HepG2 (cell line): ENCODE results near the gene PEAK3. TPM values are rescaled to one million over a fixed set of nuclear protein-coding genes. Genes with fewer than 3 reads are reported as not detected.
A peak's percentile ranks its signal among the peaks of the same experiment; 100 is the strongest.

ENCODE experiments used
- FOSL1 ChIP-seq: sonication (generic); formaldehyde crosslinking; IDR thresholded peaks from 2 replicates; pipeline ENCODE4 v1.9.0; 2021; ENCODE audit warnings: missing genetic modification reagents, borderline replicate concordance
- FOXK1 ChIP-seq: sonication (generic); formaldehyde crosslinking; IDR thresholded peaks from 2 replicates; pipeline ENCODE4 v1.4.0; 2020; ENCODE audit warnings: low read depth, missing genetic modification reagents, borderline replicate concordance
- HNRNPK ChIP-seq: fragments of 200-400 bp; formaldehyde crosslinking; IDR thresholded peaks from 2 replicates; pipeline ENCODE4 v1.6.1; 2018; ENCODE audit warnings: low read length, low read depth, moderate library complexity, mild to moderate bottlenecking; ENCODE audit not compliant: poor library complexity, severe bottlenecking
- HOXD1 ChIP-seq: sonication (generic); formaldehyde crosslinking; IDR thresholded peaks from 2 replicates; pipeline ENCODE4 v1.5.0; 2020; ENCODE audit warnings: missing genetic modification reagents
- IRF2 ChIP-seq: IDR thresholded peaks from 2 replicates; pipeline ENCODE4 v1.6.1; 2018; ENCODE audit warnings: missing genetic modification reagents, missing compliant biosample characterization
- NFKBIZ ChIP-seq: IDR thresholded peaks from 2 replicates; pipeline ENCODE4 v1.6.1; 2018; ENCODE audit warnings: missing genetic modification reagents, missing compliant biosample characterization
- NONO ChIP-seq, 2 experiments: fragments of 450-650 bp in 1 of 2; sonication (generic) in 1 of 2; formaldehyde crosslinking in 1 of 2; IDR thresholded peaks in 1 of 2; conservative IDR thresholded peaks in 1 of 2; 2 replicates each; pipeline versions ENCODE4 v1.6.1 to v1.8.0; 2017 to 2022; ENCODE audit warnings: mild to moderate bottlenecking in 1 of 2, missing genetic modification reagents in 1 of 2, moderate library complexity in 1 of 2
- NPAS2 ChIP-seq: sonication (generic); formaldehyde crosslinking; IDR thresholded peaks from 2 replicates; pipeline ENCODE4 v1.8.0; 2022; ENCODE audit warnings: mild to moderate bottlenecking, missing genetic modification reagents, borderline replicate concordance
- PHF8 ChIP-seq: sonication (generic); formaldehyde crosslinking; IDR thresholded peaks from 2 replicates; pipeline ENCODE4 v1.5.0; 2020; ENCODE audit warnings: missing genetic modification reagents
- PPARG ChIP-seq: conservative IDR thresholded peaks from 2 replicates; pipeline ENCODE4 v1.6.1; 2016; ENCODE audit warnings: missing biosample characterization, missing genetic modification reagents
- SIX1 ChIP-seq: sonication (generic); formaldehyde crosslinking; IDR thresholded peaks from 2 replicates; pipeline ENCODE4 v1.4.0; 2020; ENCODE audit warnings: missing genetic modification reagents, borderline replicate concordance
- ZFP36 ChIP-seq: fragments of 150-350 bp; IDR thresholded peaks from 2 replicates; pipeline ENCODE4 v1.6.1; 2018; ENCODE audit warnings: borderline replicate concordance, low read length, low read depth; ENCODE audit not compliant: partially characterized antibody
- ZFP90 ChIP-seq: sonication (generic); formaldehyde crosslinking; IDR thresholded peaks from 2 replicates; pipeline ENCODE4 v1.8.0; 2022; ENCODE audit warnings: missing genetic modification reagents, mild to moderate bottlenecking, inconsistent platforms, borderline replicate concordance
- ZNF354B ChIP-seq: sonication (generic); formaldehyde crosslinking; IDR thresholded peaks from 2 replicates; pipeline ENCODE4 v1.8.0; 2022; ENCODE audit warnings: mild to moderate bottlenecking, missing genetic modification reagents
- ZNF431 ChIP-seq: sonication (generic); formaldehyde crosslinking; IDR thresholded peaks from 2 replicates; pipeline ENCODE4 v1.9.0; 2022; ENCODE audit warnings: missing genetic modification reagents, low read depth, mild to moderate bottlenecking, borderline replicate concordance
- ZNF550 ChIP-seq: sonication (generic); formaldehyde crosslinking; IDR thresholded peaks from 2 replicates; pipeline ENCODE4 v1.4.0; 2020; ENCODE audit warnings: mild to moderate bottlenecking, missing genetic modification reagents, borderline replicate concordance
- ZNF747 ChIP-seq: sonication (generic); formaldehyde crosslinking; IDR thresholded peaks from 2 replicates; pipeline ENCODE4 v1.8.1; 2023; ENCODE audit warnings: missing genetic modification reagents, mild to moderate bottlenecking, borderline replicate concordance
- ZNF761 ChIP-seq: sonication (generic); formaldehyde crosslinking; conservative IDR thresholded peaks from 2 replicates; pipeline ENCODE4 v1.4.0; 2020; ENCODE audit warnings: mild to moderate bottlenecking, missing genetic modification reagents
- ZNF839 ChIP-seq: sonication (generic); formaldehyde crosslinking; IDR thresholded peaks from 2 replicates; pipeline ENCODE4 v1.4.0; 2020; ENCODE audit warnings: missing genetic modification reagents, mild to moderate bottlenecking, borderline replicate concordance
- polyA plus RNA-seq, 8 experiments: library from polyadenylated mRNA; depleted of rRNA in 3 of 8; stranded (reverse) in 7 of 8; unstranded in 1 of 8; fragments of >200 nt; fragmentation: Illumina TruSeq in 4 of 8; extraction: Trizol in 4 of 8; gene quantifications; 2 replicates each; pipeline versions ENCODE4 v1.2.1 to v1.2.3, GENCODE V29; 2011 to 2016; ENCODE audit warnings: low read depth in 4 of 8, missing spikeins in 1 of 8, mixed read lengths in 1 of 8; ENCODE audit not compliant: insufficient read depth in 1 of 8
- total RNA-seq, 5 experiments: library from RNA; depleted of rRNA; stranded (reverse); fragments of >200 nt; fragmentation: Illumina TruSeq; extraction: Trizol; gene quantifications; 2 replicates each; pipeline ENCODE4 v1.2.3, GENCODE V29; 2016; ENCODE audit warnings: low read depth in 1 of 5
- TF ChIP-seq, protein P1 (sequence below): sonication (generic); formaldehyde crosslinking; IDR thresholded peaks from 2 replicates; pipeline ENCODE4 v1.5.0; 2020; ENCODE audit warnings: missing genetic modification reagents, mild to moderate bottlenecking, borderline replicate concordance
- TF ChIP-seq, protein P2 (sequence below): sonication (generic); formaldehyde crosslinking; IDR thresholded peaks from 2 replicates; pipeline ENCODE4 v1.8.0; 2022; ENCODE audit warnings: mild to moderate bottlenecking, missing genetic modification reagents; ENCODE audit not compliant: insufficient replicate concordance
- TF ChIP-seq, protein P3 (sequence below): sonication (generic); formaldehyde crosslinking; IDR thresholded peaks from 2 replicates; pipeline ENCODE4 v1.5.0; 2020; ENCODE audit warnings: missing genetic modification reagents, mild to moderate bottlenecking, borderline replicate concordance
- TF ChIP-seq, protein P4 (sequence below): sonication (generic); formaldehyde crosslinking; IDR thresholded peaks from 2 replicates; pipeline ENCODE4 v1.4.0; 2020; ENCODE audit warnings: missing genetic modification reagents

The PEAK3 gene
- total and polyA plus RNA-seq, 2 of the 13 experiments (the other 11 are each of a cell fraction or from before 2014, with no cell fraction given): not detected

DNA sequence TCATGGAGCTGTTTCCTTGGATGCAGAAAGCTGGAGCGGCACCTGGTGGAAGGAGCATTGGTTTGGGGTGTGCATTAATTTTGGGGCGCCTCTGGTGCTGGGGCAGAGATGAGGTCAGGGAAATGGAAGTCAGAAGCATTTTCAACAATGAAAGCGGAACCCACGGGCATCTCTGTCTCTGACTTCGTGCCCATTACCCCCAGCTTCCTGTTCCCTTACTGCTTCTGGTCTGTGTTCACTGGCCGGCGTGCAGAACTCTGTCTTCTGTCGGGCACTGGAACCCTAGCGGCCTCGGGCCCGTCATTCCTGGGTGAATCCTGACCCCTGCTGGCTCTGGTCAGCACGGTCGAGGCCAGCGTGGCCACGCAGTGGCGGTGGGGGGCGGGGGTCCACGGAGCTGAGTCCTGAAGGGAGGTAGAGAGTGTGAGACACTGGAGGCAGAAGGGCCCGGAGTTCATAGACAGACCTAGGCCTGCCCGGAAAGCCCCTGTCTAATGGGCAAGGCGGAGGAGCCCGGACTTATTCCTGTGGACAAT, 33.9 kb upstream of the PEAK3 start (continued):
- TF ChIP-seq ZNF747 (CRISPR knock-in tag): no peak
- TF ChIP-seq, protein P1, sequence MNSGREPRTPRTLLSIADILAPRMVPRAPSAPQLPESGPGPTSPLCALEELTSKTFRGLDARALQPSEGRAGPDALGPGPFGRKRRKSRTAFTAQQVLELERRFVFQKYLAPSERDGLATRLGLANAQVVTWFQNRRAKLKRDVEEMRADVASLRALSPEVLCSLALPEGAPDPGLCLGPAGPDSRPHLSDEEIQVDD: no peak
- TF ChIP-seq, protein P2, sequence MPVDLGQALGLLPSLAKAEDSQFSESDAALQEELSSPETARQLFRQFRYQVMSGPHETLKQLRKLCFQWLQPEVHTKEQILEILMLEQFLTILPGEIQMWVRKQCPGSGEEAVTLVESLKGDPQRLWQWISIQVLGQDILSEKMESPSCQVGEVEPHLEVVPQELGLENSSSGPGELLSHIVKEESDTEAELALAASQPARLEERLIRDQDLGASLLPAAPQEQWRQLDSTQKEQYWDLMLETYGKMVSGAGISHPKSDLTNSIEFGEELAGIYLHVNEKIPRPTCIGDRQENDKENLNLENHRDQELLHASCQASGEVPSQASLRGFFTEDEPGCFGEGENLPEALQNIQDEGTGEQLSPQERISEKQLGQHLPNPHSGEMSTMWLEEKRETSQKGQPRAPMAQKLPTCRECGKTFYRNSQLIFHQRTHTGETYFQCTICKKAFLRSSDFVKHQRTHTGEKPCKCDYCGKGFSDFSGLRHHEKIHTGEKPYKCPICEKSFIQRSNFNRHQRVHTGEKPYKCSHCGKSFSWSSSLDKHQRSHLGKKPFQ (CRISPR knock-in tag): peak; percentile 83
- TF ChIP-seq NPAS2 (CRISPR knock-in tag): no peak
- no peak for TF ChIP-seq ZNF550 (CRISPR knock-in tag)
- TF ChIP-seq ZNF761: 0 out of 2 replicates have a peak, but pooled peaks have one; percentile 36
- no peak for TF ChIP-seq ZFP36
- TF ChIP-seq NONO (IDR thresholded peaks at IDR 0.05): no peak
- no peak; the same call in 1 of the 2 replicates for TF ChIP-seq NONO (CRISPR knock-in tag; conservative IDR thresholded peaks at IDR 0.05)
- no peak for TF ChIP-seq SIX1 (CRISPR knock-in tag)
- TF ChIP-seq HNRNPK: no peak
- TF ChIP-seq IRF2 (CRISPR knock-in tag): peak; percentile 70; the same call in 1 of the 2 replicates
- no peak; the same call in 1 of the 2 replicates for TF ChIP-seq NFKBIZ (CRISPR knock-in tag)
- no peak for TF ChIP-seq ZFP90
- TF ChIP-seq PHF8: peak; percentile 29
- TF ChIP-seq, protein P3, sequence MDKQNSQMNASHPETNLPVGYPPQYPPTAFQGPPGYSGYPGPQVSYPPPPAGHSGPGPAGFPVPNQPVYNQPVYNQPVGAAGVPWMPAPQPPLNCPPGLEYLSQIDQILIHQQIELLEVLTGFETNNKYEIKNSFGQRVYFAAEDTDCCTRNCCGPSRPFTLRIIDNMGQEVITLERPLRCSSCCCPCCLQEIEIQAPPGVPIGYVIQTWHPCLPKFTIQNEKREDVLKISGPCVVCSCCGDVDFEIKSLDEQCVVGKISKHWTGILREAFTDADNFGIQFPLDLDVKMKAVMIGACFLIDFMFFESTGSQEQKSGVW (CRISPR knock-in tag): no peak
- TF ChIP-seq ZNF839 (CRISPR knock-in tag): no peak
- no peak for TF ChIP-seq HOXD1 (CRISPR knock-in tag)
- no peak for TF ChIP-seq ZNF431 (CRISPR knock-in tag)
- TF ChIP-seq, protein P4, sequence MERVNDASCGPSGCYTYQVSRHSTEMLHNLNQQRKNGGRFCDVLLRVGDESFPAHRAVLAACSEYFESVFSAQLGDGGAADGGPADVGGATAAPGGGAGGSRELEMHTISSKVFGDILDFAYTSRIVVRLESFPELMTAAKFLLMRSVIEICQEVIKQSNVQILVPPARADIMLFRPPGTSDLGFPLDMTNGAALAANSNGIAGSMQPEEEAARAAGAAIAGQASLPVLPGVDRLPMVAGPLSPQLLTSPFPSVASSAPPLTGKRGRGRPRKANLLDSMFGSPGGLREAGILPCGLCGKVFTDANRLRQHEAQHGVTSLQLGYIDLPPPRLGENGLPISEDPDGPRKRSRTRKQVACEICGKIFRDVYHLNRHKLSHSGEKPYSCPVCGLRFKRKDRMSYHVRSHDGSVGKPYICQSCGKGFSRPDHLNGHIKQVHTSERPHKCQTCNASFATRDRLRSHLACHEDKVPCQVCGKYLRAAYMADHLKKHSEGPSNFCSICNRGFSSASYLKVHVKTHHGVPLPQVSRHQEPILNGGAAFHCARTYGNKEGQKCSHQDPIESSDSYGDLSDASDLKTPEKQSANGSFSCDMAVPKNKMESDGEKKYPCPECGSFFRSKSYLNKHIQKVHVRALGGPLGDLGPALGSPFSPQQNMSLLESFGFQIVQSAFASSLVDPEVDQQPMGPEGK (CRISPR knock-in tag): peak; percentile 90
- no peak for TF ChIP-seq ZNF354B (CRISPR knock-in tag)
- 0 out of 2 replicates have a peak, but pooled peaks have one; percentile 23 for TF ChIP-seq FOXK1 (CRISPR knock-in tag)
- 0 out of 2 replicates have a peak, but pooled peaks have one; percentile 36 for TF ChIP-seq PPARG (CRISPR knock-in tag)
- TF ChIP-seq FOSL1 (CRISPR knock-in tag): no peak
